GM18909 (cell line): Measurements from ENCODE around the gene CRABP1.
A peak's percentile ranks its signal among the peaks of the same experiment; 100 is the strongest.

Experiments
- ATAC-seq: cut with Tn5 transposase; IDR thresholded peaks from one replicate; pipeline ENCODE4 v1.9.1; 2021; ENCODE audit warnings: mild to moderate bottlenecking; ENCODE audit not compliant: unreplicated experiment, poor library complexity

The CRABP1 gene

DNA sequence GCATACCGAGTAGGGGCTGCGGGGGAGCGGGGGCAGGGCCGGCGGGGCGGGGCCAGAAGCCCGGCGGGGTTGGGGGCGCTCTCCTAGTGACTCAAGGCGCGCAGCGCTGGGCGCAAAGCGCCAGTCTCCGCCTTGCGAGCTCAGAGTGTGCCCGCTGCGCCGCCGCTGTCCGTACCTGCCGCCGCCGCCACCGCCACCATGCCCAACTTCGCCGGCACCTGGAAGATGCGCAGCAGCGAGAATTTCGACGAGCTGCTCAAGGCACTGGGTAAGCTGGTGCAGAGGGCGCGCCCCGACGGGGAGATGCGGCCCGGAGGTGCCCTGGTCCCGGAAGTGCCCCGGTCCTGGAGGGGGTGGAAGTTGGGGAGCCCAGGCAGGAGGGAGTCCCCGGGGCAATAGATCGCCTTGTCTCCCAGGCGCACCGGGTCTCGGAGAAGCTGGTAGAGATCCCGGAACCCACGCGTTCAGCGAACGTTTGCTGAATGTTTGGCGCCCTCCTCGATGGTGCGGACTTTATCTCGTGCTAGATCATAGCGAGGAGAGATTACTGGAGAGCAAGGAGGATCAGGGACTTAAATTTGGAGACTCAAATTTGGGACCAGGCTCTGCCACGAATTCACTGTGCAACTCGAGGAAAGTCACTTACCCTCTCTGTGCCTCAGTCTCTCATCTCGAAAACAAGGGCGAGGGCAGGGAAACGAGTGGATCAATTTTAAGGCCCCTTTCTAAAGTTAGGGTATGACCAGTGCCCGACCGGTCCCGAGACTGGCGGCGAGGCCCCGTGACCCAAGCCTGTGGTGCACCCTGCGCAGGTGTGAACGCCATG is at the start of gene CRABP1:
TSS of gene CRABP1 (plus strand) at position 123 of the 826 bp plus-strand sequence. CDS start at position 199, 76 bp downstream.
- no peak for ATAC-seq

DNA sequence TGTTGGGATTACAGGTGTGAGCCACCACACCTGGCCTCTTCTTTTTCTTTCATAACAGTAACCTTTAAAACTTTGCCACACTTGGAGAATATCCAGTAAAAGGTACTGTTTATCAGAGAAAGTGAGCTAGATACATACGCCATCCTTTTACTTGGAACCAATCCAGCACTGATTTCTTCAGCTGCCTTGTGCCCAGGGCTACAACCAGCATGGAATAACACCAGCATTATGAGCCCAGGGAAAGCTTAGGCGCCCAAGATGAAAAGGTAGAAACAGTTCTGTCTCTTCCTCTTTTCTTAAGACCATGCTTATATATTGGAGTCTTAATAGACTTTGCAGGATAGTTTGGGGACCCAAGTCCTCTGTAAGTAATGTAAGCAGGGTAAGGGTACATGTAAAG is 49.1 kb upstream of the CRABP1 start:
- ATAC-seq, result no peak

DNA sequence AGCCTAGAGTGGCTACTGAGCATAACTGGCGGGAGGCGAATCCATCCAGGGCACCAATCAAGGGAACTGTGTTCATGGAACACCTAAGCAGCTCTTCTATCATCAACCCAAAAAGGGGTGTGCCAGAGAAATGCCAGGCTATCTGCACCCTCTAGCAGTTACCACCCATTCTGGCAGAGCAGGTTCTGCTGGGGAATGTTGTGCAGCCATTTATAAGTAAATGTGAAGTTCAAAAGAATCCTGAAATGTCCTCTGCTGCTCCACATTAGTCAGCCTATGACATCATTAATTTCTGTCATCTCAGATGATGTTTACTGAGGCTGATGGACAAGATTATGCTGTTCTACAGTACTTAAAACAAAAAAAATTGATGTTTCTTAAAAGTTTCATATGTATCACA is 48.5 kb upstream of the CRABP1 start:
- no peak for ATAC-seq

DNA sequence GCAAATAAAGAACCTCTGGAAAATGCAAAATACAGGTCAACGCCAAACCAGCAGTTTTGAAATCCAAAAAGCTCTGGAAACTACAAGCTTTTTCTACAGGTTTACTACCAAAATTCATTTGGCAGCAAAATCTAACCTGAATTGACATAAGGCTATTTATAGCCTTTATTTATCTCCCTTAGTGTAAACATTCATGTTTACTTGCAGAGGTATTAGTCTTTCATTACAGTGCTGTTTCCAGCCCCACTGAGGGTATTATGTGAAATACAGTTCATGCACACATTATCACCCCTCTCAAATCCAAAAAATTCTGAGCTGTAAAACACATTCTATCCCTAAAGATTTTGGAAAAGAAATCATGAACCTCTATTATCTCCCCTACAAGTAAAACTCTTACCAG is 47.9 kb upstream of the CRABP1 start:
- no peak for ATAC-seq

DNA sequence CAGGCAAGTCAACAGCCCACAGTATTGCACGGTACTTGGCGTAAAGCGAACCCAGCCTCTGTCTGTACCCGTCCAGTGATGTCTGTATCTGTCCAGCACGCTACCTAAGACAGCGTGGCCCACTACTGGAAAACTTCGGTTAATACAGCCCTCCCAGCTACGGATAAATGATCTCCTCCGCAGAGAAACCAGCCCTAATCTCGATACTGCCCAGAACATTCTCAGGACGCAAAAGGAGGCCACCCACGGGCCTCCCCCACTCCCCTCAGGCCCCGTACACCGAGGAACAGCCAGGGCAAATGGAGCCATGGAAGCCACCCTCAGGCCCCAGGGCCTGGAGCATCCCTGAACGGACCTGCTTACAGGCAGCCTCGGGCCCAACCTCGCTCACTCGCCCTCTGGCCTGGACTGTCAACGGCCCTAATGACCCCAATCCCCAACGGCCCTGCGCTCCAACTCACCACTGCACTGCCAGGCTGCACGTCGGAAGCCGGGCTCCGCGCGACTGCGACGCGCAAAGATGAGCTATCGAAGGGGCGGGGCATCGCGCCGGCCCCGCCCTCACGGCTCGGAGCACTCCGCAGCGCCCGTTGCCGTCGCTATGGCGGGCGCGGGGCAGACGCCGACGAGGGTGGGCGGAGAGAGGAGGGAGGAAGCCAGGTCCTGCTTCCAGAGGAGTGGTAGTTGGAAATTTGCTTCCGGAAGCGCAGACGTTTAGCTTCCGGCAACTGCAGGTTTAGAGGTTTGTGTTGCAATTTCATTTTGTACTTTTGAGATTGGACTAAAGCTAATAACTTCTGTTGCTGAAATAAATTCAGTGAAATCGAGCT is 40.8 kb upstream of the CRABP1 start, which contains the start of gene SKIC8:
TSS of gene SKIC8 (minus strand) at position 509 of the 830 bp plus-strand sequence. CDS start 3,923 bp downstream, outside the sequence.
- ATAC-seq, result peak; percentile 90

DNA sequence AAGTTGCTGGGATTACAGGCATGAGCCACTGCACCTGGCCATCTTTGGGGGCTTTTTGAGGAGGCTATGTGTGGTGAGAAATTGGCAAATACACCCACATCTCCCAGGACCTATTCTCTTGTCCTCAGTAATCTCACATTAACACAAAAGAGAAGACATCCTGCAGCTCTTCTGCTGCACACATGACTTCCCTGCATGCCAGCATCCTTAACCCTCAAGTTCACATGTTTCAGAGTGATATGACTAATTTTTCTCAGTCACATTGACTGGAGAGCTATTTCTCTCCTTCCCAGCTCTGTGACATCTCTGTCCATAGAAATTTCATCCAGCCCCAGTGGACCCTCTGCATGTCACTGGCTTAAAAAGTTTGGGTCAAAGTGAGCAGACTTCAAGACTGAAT is 38.8 kb upstream of the CRABP1 start:
- no peak for ATAC-seq

- ATAC-seq, result no peak
Observed at GRCh38 chr15:78301828-78302227, 38.3 kb upstream of the CRABP1 start.

- no peak for ATAC-seq
Observed at GRCh38 chr15:78302579-78303312, 37.4 kb upstream of the CRABP1 start.

DNA sequence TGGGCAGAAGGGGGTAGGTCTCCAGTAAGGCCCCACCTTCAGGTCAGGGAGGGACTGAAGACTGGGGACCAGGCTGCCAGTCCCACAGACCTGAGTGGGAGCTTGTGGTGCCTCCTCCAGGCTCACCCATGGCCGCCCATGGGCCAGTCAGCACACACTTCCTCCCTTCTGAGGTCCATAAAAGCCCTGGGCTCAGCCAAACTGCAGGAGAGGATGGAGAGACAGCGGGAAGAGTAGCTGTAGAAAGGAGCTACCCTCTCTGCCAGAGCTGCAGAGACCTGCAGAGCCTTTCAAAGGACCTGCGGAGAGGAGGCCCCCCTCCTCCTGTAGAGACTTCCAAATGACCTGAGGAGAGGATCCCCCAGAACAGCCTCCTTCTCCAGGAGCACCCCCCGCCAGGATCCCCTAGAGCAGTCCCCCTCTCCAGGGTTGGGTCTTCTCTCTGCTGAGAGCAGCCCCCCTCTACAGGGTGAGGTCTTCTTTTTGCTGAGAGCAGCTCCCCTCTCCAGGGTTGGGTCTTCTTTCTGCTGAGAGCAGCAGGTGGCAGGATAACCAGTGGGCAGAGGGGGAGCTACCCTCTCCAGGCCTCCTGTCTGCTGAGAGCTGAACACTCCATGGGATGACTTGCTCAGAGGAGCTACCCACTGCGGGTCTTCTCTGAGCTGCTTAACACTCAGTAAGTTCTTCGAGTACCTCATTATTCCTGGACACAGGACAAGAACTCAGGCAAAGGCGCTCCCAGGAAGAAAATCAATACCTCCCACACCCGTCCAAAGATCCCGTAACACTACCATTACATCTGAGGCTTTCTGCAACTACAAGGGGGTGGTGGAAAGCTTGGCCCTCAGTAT is 35.7 kb upstream of the CRABP1 start:
- ATAC-seq, result no peak

- ATAC-seq, result no peak
Observed at GRCh38 chr15:78306176-78306774, 33.9 kb upstream of the CRABP1 start.

GRCh38 chr15:78307976-78308375 is 32.2 kb upstream of the CRABP1 start:
- ATAC-seq, result no peak

DNA sequence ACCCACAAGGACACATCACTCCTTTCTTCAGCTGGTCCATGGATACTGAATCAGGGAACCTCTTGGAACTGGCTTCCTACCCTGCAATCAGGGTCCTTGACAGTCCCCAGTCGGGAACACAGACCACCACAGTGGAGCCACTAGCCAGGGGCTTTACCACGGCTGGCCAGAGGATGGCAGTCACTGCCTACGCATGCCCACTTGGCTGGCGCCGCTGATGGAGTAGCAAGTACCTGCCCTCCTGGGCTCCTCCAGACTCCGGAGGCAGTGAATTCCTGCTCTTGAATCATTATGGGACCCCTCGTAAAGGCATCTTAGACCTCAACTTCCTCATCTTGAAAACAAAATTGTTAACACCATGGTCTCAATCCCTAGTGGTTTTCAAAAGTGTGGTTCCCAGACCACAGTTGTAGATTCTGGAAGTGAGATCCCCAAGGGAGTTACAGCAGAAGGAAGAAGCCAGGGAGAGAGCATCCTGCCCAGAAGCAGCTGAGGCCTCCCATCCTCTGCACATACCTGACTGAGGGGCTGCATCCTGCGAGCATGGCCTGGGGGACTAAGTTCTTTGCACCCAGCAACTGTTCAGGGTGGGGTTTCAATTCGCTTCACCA is 31.6 kb upstream of the CRABP1 start:
- no peak for ATAC-seq

DNA sequence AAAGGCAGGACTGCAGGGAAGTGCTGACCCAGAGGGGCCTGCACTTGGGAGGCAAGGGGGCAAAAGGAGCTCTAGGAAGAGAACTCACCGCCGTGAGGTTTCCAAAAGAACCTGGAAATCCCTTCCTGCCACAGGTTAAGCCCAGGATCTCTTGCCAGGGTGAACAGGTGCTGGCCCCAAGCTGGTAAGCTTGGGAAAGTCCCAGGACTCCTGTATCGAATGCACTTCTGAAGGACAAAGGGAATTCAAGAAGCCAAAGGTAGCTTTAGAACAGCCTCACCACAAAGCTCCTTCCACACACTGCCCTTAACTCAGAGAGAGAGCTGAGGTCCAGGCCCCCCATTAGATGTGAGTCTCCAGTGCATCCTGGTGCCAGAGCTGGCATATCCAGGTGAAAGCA is 28.9 kb upstream of the CRABP1 start:
- no peak for ATAC-seq

DNA sequence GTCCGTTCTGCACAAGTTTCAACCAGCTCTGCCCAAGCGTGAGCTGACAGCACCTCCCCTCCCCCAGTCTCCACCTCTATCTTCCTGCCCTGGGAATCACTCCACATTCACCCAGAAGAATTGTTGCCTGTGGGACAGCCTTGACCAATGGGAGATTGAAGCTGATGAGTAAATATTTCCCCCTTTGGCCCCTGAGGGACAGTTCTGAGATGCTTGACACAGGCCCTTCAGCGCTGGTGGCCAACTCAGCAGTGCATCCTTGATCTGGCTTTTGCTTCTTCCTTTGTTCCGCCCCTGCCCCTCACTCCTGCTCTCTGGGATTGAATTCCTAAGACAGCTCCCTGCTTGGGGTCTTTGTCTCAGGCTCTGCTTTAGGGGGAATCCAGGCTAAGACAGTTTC is 27.6 kb upstream of the CRABP1 start:
- ATAC-seq, result no peak

- no peak for ATAC-seq
Observed at GRCh38 chr15:78312957-78313356, 27.2 kb upstream of the CRABP1 start.

GRCh38 chr15:78313383-78313782 is 26.8 kb upstream of the CRABP1 start:
- no peak for ATAC-seq

- ATAC-seq, result no peak
Observed at GRCh38 chr15:78314181-78314581, 26.0 kb upstream of the CRABP1 start.

- no peak for ATAC-seq
Observed at GRCh38 chr15:78315686-78316282, 24.4 kb upstream of the CRABP1 start.
